Urothelium cell line (cell line): Measurements from ENCODE around the gene CREB3L1.

Experiments
- DNase-seq: peaks from one replicate; pipeline ENCODE4 v3.0.0; 2011; ENCODE audit warnings: low spot score, mixed read lengths
- FAIRE-seq: peaks from 2 replicates; lab custom pipeline; 2011; peaks lifted over from hg19 to GRCh38; lab: Jason Lieb, UNC

Gene CREB3L1

GRCh38 chr11:46277622-46278386, at the start of gene CREB3L1:
CREB3L1 (plus strand) TSS chr11:46277662; CDS start chr11:46278112, 450 bp downstream.
- FAIRE-seq (no peak), DNase-seq (peak; percentile 79)

- FAIRE-seq: no peak
- DNase-seq: no peak
These were observed 48.2 kb upstream of the CREB3L1 start for GRCh38 chr11:46229230-46229629.

- FAIRE-seq: no peak
- DNase-seq: no peak
These were observed 43.2 kb upstream of the CREB3L1 start for GRCh38 chr11:46234311-46234710.

- DNase-seq (no peak), FAIRE-seq (no peak)
These were observed 41.4 kb upstream of the CREB3L1 start for GRCh38 chr11:46235777-46236688.

- DNase-seq (no peak), FAIRE-seq (no peak)
These were observed 40.6 kb upstream of the CREB3L1 start for GRCh38 chr11:46236918-46237247.

- DNase-seq: peak; percentile 91
- FAIRE-seq: peak; percentile 23
These were observed 40.0 kb upstream of the CREB3L1 start for GRCh38 chr11:46237248-46238077.

- DNase-seq (no peak), FAIRE-seq (no peak)
These were observed 39.1 kb upstream of the CREB3L1 start for GRCh38 chr11:46238078-46238966.

- FAIRE-seq (no peak), DNase-seq (peak; percentile 89)
These were observed 38.3 kb upstream of the CREB3L1 start for GRCh38 chr11:46238967-46239800.

- FAIRE-seq: no peak
- no peak for DNase-seq
These were observed 37.7 kb upstream of the CREB3L1 start for GRCh38 chr11:46239801-46240061.

GRCh38 chr11:46240371-46240770, 37.1 kb upstream of the CREB3L1 start:
- DNase-seq: no peak
- FAIRE-seq: no peak

GRCh38 chr11:46240861-46241260, 36.6 kb upstream of the CREB3L1 start:
- DNase-seq (no peak), FAIRE-seq (no peak)

- DNase-seq: no peak
- FAIRE-seq: no peak
These were observed 35.2 kb upstream of the CREB3L1 start for GRCh38 chr11:46242041-46242951.

- DNase-seq (peak; percentile 97), FAIRE-seq (no peak)
These were observed 34.3 kb upstream of the CREB3L1 start for GRCh38 chr11:46242952-46243795.

- DNase-seq: no peak
- no peak for FAIRE-seq
These were observed 33.7 kb upstream of the CREB3L1 start for GRCh38 chr11:46243796-46244109.

- DNase-seq (no peak), FAIRE-seq (no peak)
These were observed 30.9 kb upstream of the CREB3L1 start for GRCh38 chr11:46246521-46246920.

GRCh38 chr11:46247090-46247489, 30.4 kb upstream of the CREB3L1 start:
- DNase-seq (peak; percentile 73), FAIRE-seq (no peak)

GRCh38 chr11:46247659-46248058, 29.8 kb upstream of the CREB3L1 start:
- DNase-seq (no peak), FAIRE-seq (no peak)
